PC-9 (cell line): ENCODE measurements around the gene RTN4RL1. TPM values are rescaled to one million over a fixed set of nuclear protein-coding genes. Genes with fewer than 3 reads are reported as not detected.

Experiments
- BruUV-seq: library from RNA; stranded (reverse); fragments of 400-500 nt; replicated peaks from 2 replicates; lab custom pipeline; 2021; lab: Mats Ljungman, UMichigan
- CTCF ChIA-PET: fragments of 300-600 bp; sonication (Branson Sonifier 250); formaldehyde crosslinking; loops from one replicate; lab custom pipeline; 2022; ENCODE audit warnings: antibody characterized with exemption; lab: Charles Lee
- POLR2A ChIA-PET: fragments of 300-600 bp; sonication (Branson Sonifier 250); formaldehyde crosslinking; loops from one replicate; lab custom pipeline; 2022; ENCODE audit warnings: antibody characterized with exemption; ENCODE audit not compliant: unreplicated experiment; lab: Charles Lee
- DNase-seq, 2 experiments: peaks; one replicate each; pipeline versions ENCODE4 v3.0.0 to v3.0.0-alpha.2; 2015 to 2022; ENCODE audit warnings: mixed read lengths in 1 of 2
- H2AFZ ChIP-seq: fragments of 200-600 bp; sonication (generic); 2 replicates; pipeline ENCODE4 v1.8.1; 2017; ENCODE audit warnings: antibody characterized with exemption
- H3F3A ChIP-seq: fragments of 200-600 bp; sonication (generic); 2 replicates; pipeline ENCODE4 v1.8.1; 2017; ENCODE audit warnings: antibody characterized with exemption, mild to moderate bottlenecking, low read depth; ENCODE audit not compliant: insufficient read depth
- H3K27ac ChIP-seq: fragments of 200-600 bp; sonication (generic); 2 replicates; pipeline ENCODE4 v1.6.1; 2016; ENCODE audit warnings: mixed run types
- H3K27me3 ChIP-seq: fragments of 200-600 bp; sonication (generic); 2 replicates; pipeline ENCODE4 v1.6.1; 2016; ENCODE audit warnings: low read depth, mixed run types; ENCODE audit not compliant: insufficient read depth
- H3K36me3 ChIP-seq: fragments of 200-600 bp; sonication (generic); 2 replicates; pipeline ENCODE4 v1.6.1; 2016; ENCODE audit warnings: low read depth, mixed run types
- H3K4me1 ChIP-seq: fragments of 200-600 bp; sonication (generic); replicated peaks from 2 replicates; pipeline ENCODE4 v1.6.1; 2016; ENCODE audit warnings: mixed run types; ENCODE audit not compliant: insufficient read depth
- H3K4me2 ChIP-seq: fragments of 200-600 bp; sonication (generic); 2 replicates; pipeline ENCODE4 v1.6.1; 2017; ENCODE audit warnings: mixed run types
- H3K4me3 ChIP-seq: fragments of 200-600 bp; sonication (generic); 2 replicates; pipeline ENCODE4 v1.6.1; 2016; ENCODE audit warnings: mixed run types
- H3K79me2 ChIP-seq: fragments of 200-600 bp; sonication (generic); 2 replicates; pipeline ENCODE4 v1.6.1; 2017; ENCODE audit warnings: low read depth, mixed run types
- H3K9me2 ChIP-seq: fragments of 200-600 bp; sonication (generic); 2 replicates; pipeline ENCODE4 v1.8.1; 2017; ENCODE audit warnings: mild to moderate bottlenecking; ENCODE audit not compliant: insufficient read depth
- H3K9me3 ChIP-seq: fragments of 200-600 bp; sonication (generic); 2 replicates; pipeline ENCODE4 v1.8.1; 2016; ENCODE audit warnings: low read depth; ENCODE audit not compliant: insufficient read depth
- H4K20me1 ChIP-seq: fragments of 200-600 bp; sonication (generic); 2 replicates; pipeline ENCODE4 v1.8.1; 2017; ENCODE audit not compliant: insufficient read depth
- CTCF ChIP-seq: fragments of 200-600 bp; sonication (generic); conservative IDR thresholded peaks from 2 replicates; pipeline ENCODE4 v1.6.1; 2017; ENCODE audit warnings: mixed run types, antibody characterized with exemption, mild to moderate bottlenecking, moderate library complexity
- EZH2 ChIP-seq: fragments of 200-600 bp; sonication (generic); IDR thresholded peaks from 2 replicates; pipeline ENCODE4 v1.8.0; 2017; ENCODE audit warnings: antibody characterized with exemption, low read depth
- intact Hi-C: fragments of 100-400 bp; cut with micrococcal nuclease; formaldehyde crosslinking; loops from one replicate; pipeline ENCODE4 v1.10.0; 2022; ENCODE audit not compliant: unreplicated experiment
- total RNA-seq: library from RNA; stranded (reverse); gene quantifications from 2 replicates; pipeline ENCODE4 v1.2.3, GENCODE V29; 2021

RTN4RL1 gene
- total RNA-seq, 1 experiment from 2014 or later: 0.13 TPM

DNA sequence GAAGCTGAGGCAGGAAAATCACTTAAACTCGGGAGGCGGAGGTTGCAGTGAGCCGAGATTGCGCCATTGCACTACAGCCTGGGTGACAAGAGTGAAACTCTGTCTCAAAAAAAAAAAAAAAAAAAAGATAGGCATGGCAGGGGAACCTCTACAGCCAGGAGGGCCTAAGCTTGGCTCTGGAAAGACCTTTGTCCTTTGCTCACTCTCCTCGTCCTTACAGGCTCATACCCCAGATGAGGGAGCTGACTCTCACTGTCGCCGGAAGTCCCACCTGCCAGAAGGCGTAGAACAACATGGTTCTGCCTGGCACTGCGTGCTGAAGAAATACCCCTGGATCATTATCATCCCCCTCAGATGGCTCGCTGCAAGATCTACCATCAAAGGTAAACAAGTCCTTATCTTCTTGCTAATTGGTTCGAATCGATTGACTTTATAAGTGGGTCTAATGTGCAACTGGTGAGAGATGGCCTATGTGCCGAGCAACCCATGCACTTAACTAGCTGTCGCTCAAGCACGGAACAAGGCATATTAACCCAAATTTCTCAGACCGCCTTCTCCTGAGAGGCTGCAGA lies 29.7 kb downstream of the RTN4RL1 start:
- H3K36me3 ChIP-seq: no peaks in the 10 kb centered on the region
- no peak for DNase-seq
- intact Hi-C loops: no loop called here
- no peaks in the 10 kb centered on the region for H3K9me3 ChIP-seq
- no peaks in the 10 kb centered on the region for H3K9me2 ChIP-seq
- H3K4me1 ChIP-seq: peaks cover 9% of the 10 kb centered on the region
- no peak overlapping the region for H2AFZ ChIP-seq
- H3K27me3 ChIP-seq: no peaks in the 10 kb centered on the region
- no peaks in the 10 kb centered on the region for H4K20me1 ChIP-seq
- POLR2A ChIA-PET: interaction anchor here (0.7 kb wide), 1 partner anchor 16 kb away, joined by 12 read pairs; no protein-coding TSS in a partner anchor
- TF ChIP-seq EZH2 (no peak), CTCF (no peak)
- no peak overlapping the region for H3K4me2 ChIP-seq
- no peak overlapping the region for H3K27ac ChIP-seq
- no peak overlapping the region for H3K4me3 ChIP-seq
- peaks cover 18% of the 10 kb centered on the region; the same call in 1 of the 2 replicates for H3F3A ChIP-seq
- BruUV-seq: no TSS peak
- CTCF ChIA-PET: no interaction called here
- H3K79me2 ChIP-seq: no peaks in the 10 kb centered on the region

DNA sequence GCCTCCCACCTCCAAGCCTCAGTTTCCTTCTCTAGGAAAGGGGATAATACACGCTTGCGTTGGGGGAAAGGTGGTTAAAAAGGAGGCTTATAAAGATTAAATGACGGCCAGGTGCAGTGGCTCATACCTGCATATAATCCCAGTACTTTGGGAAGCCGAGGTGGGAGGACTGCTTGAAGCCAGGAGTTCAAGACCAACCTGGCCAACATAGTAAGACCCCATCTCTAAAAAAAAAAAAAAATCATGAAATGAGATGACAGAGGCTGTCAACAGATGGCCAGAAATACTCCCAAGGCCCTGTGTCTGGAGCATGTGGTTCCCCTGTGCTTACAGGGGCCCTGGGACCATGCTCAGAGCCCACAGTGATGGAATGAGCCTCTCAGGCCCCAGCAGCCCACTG lies 30.4 kb downstream of the RTN4RL1 start:
- intact Hi-C loops: no loop called here
- CTCF ChIA-PET: no interaction called here
- Histone ChIP-seq H3K4me1 (peaks cover 7% of the 10 kb centered on the region), H3K9me2 (no peaks in the 10 kb centered on the region), H4K20me1 (no peaks in the 10 kb centered on the region), H3K4me3 (no peak overlapping the region), H3F3A (peaks cover 14% of the 10 kb centered on the region), H3K27me3 (no peaks in the 10 kb centered on the region), H3K79me2 (no peaks in the 10 kb centered on the region), H3K27ac (no peak overlapping the region), H3K9me3 (no peaks in the 10 kb centered on the region), H3K4me2 (no peak overlapping the region), H2AFZ (no peak overlapping the region), H3K36me3 (no peaks in the 10 kb centered on the region)
- no peak for DNase-seq
- POLR2A ChIA-PET: no interaction called here
- BruUV-seq: no TSS peak
- TF ChIP-seq EZH2 (no peak), CTCF (no peak)

DNA sequence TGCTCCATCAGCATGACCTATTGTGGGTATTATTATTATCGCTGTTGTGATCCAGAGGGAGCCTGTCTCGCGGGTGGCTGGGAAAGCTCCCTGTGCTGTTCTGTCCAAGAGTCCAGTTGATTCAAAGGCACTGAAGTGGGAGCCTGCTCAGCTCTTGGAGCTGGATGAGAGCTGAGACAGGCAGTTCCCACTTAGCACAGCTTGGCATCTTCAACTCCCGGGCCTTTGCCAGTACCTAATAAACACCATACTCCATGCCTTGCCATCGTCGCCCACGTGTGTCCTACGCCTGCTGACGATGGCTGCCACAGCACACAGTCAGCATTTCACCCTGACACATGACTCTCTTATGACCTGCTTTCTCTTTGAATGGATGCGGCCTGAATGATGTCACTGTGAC lies 32.6 kb downstream of the RTN4RL1 start:
- CTCF ChIA-PET: interaction anchor here (0.6 kb wide), 1 partner anchor 62 kb away, joined by 4 read pairs; no protein-coding TSS in a partner anchor

More for the DNA sequence above, 32.6 kb downstream of the RTN4RL1 start:
- Histone ChIP-seq H3K27me3 (no peaks in the 10 kb centered on the region), H3K27ac (no peak overlapping the region), H3F3A (peaks cover 18% of the 10 kb centered on the region), H2AFZ (no peak overlapping the region), H3K9me2 (no peaks in the 10 kb centered on the region), H3K36me3 (no peaks in the 10 kb centered on the region), H4K20me1 (no peaks in the 10 kb centered on the region), H3K4me3 (no peak overlapping the region), H3K79me2 (no peaks in the 10 kb centered on the region), H3K4me1 (peaks cover 20% of the 10 kb centered on the region), H3K4me2 (no peak overlapping the region), H3K9me3 (no peaks in the 10 kb centered on the region)
- intact Hi-C loops: no loop called here
- TF ChIP-seq CTCF (no peak), EZH2 (no peak)
- BruUV-seq: no TSS peak
- DNase-seq: no peak
- POLR2A ChIA-PET: no interaction called here
